Lower leg skin (tissue), 3 donors: ENCODE data around the gene SPACA7.

Experiments
- POLR2A ChIP-seq, 2 donors: fragments of 450-650 bp; IDR thresholded peaks; one replicate each; pipeline ENCODE4 v1.6.1; 2016 to 2017; ENCODE audit warnings: antibody characterized with exemption in 2 of 2, mild to moderate bottlenecking in 1 of 2, moderate library complexity in 1 of 2
- TF ChIP-seq, protein P1 (sequence below), 3 donors: fragments of 450-650 bp; IDR thresholded peaks; one replicate each; pipeline ENCODE4 v1.5.1; 2016; ENCODE audit warnings: antibody characterized with exemption in 3 of 3, mild to moderate bottlenecking in 3 of 3, moderate library complexity in 2 of 3

DNA sequence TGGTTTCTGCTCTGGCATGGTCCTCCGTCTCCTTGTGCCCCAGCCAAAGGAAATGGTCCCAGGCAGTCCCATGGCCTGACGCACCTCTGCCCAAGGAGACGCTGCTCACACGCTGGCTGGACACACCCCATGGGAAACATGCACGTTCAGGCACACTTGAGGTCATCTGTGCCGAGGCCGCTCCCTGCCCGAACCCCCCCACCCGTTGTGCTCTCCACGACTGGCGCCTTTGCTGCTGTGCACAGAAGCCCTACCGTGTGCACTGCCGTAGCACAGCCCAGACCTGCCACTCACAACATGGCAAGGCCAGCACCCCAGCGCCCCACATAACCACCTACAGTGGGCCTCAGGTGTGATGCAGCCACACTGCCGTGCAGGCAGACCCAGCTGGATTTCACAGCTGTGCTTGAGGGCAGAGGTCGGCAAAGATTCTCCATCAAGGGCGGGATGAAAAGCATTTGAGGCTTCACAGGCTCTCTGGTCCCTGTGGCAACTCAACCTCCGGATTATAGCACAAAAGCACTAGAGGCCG is 65.7 kb downstream of the SPACA7 start:
- TF ChIP-seq, protein P1, sequence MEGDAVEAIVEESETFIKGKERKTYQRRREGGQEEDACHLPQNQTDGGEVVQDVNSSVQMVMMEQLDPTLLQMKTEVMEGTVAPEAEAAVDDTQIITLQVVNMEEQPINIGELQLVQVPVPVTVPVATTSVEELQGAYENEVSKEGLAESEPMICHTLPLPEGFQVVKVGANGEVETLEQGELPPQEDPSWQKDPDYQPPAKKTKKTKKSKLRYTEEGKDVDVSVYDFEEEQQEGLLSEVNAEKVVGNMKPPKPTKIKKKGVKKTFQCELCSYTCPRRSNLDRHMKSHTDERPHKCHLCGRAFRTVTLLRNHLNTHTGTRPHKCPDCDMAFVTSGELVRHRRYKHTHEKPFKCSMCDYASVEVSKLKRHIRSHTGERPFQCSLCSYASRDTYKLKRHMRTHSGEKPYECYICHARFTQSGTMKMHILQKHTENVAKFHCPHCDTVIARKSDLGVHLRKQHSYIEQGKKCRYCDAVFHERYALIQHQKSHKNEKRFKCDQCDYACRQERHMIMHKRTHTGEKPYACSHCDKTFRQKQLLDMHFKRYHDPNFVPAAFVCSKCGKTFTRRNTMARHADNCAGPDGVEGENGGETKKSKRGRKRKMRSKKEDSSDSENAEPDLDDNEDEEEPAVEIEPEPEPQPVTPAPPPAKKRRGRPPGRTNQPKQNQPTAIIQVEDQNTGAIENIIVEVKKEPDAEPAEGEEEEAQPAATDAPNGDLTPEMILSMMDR (IDR thresholded peaks at IDR 0.05), result no peak
- TF ChIP-seq POLR2A (IDR thresholded peaks at IDR 0.05), result no peak
